NB4 (cell line): ENCODE measurements around the gene NOX3.

ENCODE experiments used
- DNase-seq: peaks from one replicate; pipeline ENCODE4 v3.0.0; 2010; ENCODE audit warnings: low read depth
- H3K4me3 ChIP-seq: one replicate; pipeline ENCODE4 v1.5.1; 2011; ENCODE audit warnings: mild to moderate bottlenecking, low read depth, low read length, moderate library complexity
- MYC ChIP-seq: IDR thresholded peaks from 2 replicates; pipeline ENCODE4 v1.6.1; 2011; ENCODE audit warnings: low read depth, low read length
- POLR2A ChIP-seq: IDR thresholded peaks from 2 replicates; pipeline ENCODE4 v1.6.1; 2011; ENCODE audit warnings: mild to moderate bottlenecking; ENCODE audit not compliant: insufficient read length; ENCODE audit errors: extremely low read depth
- TF ChIP-seq, protein P1 (sequence below): IDR thresholded peaks from one replicate; pipeline ENCODE4 v1.5.1; 2012; ENCODE audit warnings: low read depth, low read length
- TF ChIP-seq, protein P2 (sequence below): IDR thresholded peaks from 2 replicates; pipeline ENCODE4 v1.6.1; 2011; ENCODE audit warnings: low read depth, low read length

The NOX3 gene

GRCh38 chr6:155418017-155418761 lies 37.5 kb downstream of the NOX3 start:
- TF ChIP-seq, protein P1, sequence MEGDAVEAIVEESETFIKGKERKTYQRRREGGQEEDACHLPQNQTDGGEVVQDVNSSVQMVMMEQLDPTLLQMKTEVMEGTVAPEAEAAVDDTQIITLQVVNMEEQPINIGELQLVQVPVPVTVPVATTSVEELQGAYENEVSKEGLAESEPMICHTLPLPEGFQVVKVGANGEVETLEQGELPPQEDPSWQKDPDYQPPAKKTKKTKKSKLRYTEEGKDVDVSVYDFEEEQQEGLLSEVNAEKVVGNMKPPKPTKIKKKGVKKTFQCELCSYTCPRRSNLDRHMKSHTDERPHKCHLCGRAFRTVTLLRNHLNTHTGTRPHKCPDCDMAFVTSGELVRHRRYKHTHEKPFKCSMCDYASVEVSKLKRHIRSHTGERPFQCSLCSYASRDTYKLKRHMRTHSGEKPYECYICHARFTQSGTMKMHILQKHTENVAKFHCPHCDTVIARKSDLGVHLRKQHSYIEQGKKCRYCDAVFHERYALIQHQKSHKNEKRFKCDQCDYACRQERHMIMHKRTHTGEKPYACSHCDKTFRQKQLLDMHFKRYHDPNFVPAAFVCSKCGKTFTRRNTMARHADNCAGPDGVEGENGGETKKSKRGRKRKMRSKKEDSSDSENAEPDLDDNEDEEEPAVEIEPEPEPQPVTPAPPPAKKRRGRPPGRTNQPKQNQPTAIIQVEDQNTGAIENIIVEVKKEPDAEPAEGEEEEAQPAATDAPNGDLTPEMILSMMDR, result no peak
- H3K4me3 ChIP-seq, result peak overlapping the region; percentile 63
- DNase-seq, result peak; percentile 88

DNA sequence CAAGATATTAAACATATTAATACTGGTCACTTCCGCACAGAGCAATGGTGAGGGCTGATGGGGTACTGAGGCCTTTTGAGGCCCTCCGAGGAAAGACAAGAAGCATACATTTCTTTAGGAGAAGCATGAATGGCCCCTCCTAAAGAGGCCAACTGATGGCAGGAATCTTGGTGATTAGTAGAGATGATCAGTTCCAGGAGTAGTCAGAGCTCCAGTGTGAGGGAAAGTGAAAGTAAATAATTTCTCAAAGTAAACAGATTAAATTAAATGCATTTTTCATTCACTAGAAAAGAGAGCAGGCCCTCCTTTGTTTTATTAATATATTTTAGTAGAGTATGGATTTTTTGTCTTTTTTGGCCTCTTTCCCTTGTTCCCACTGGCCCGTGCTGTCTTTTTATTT lies 38.2 kb downstream of the NOX3 start:
- H3K4me3 ChIP-seq, result peak overlapping the region; percentile 63
- peak; percentile 19 for DNase-seq
- TF ChIP-seq MYC (no peak), POLR2A (no peak)
- TF ChIP-seq, protein P1, result no peak
- TF ChIP-seq, protein P2, sequence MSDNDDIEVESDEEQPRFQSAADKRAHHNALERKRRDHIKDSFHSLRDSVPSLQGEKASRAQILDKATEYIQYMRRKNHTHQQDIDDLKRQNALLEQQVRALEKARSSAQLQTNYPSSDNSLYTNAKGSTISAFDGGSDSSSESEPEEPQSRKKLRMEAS, result no peak

- no peak overlapping the region for H3K4me3 ChIP-seq
- TF ChIP-seq, protein P1, result no peak
- TF ChIP-seq, protein P2, result no peak
- TF ChIP-seq MYC (no peak), POLR2A (no peak)
Observed at GRCh38 chr6:155415953-155416352, 39.7 kb downstream of the NOX3 start.

GRCh38 chr6:155414049-155414448 lies 41.6 kb downstream of the NOX3 start:
- no peak overlapping the region for H3K4me3 ChIP-seq
- DNase-seq, result no peak
- TF ChIP-seq, protein P2, result no peak
- TF ChIP-seq POLR2A (no peak), MYC (no peak)
- TF ChIP-seq, protein P1, result no peak

More at GRCh38 chr6:155415953-155416352, 39.7 kb downstream of the NOX3 start:
- DNase-seq, result no peak

GRCh38 chr6:155412335-155412734 lies 43.3 kb downstream of the NOX3 start:
- no peak for TF ChIP-seq POLR2A
- no peak for TF ChIP-seq MYC
- TF ChIP-seq, protein P1, result no peak
- TF ChIP-seq, protein P2, result no peak
- no peak overlapping the region for H3K4me3 ChIP-seq
- DNase-seq, result no peak
